K562 (cell line): ENCODE measurements around the gene HBQ1. TPM values are rescaled to one million over a fixed set of nuclear protein-coding genes. Genes with fewer than 3 reads are reported as not detected.

Experiments
- ATAC-seq: fragments of 200-7000 bp; cut with Tn5 transposase; 3 replicates; pipeline ENCODE4 v1.9.1; 2020; ENCODE audit warnings: moderate library complexity
- BruUV-seq: library from RNA; stranded (reverse); fragments of 400-500 nt; replicated peaks from 2 replicates; lab custom pipeline; 2021; lab: Mats Ljungman, UMichigan
- CTCF ChIA-PET: fragments of 300-600 bp; formaldehyde crosslinking; extraction: SDS; loops from one replicate; lab custom pipeline; 2021; ENCODE audit warnings: low intra/inter-chr PET ratio; lab: Yijun Ruan, JAX
- POLR2A ChIA-PET: fragments of 300-600, 350-650 bp; sonication (Branson Sonifier 250); formaldehyde crosslinking; extraction: SDS; loops from one replicate; lab custom pipeline; 2021; ENCODE audit warnings: antibody characterized with exemption, inconsistent platforms; lab: Yijun Ruan, JAX
- DNase-seq, 4 experiments: peaks; one replicate each; pipeline versions ENCODE4 v3.0.0 to v3.0.0-alpha.2; 2011 to 2018; ENCODE audit warnings: low spot score in 3 of 4, mixed read lengths in 3 of 4; ENCODE audit errors: extremely low read depth in 1 of 4
- FAIRE-seq: peaks from 2 replicates; lab custom pipeline; 2011; peaks lifted over from hg19 to GRCh38; lab: Jason Lieb, UNC
- H2AFZ ChIP-seq: 2 replicates; pipeline ENCODE4 v1.6.0; 2011; ENCODE audit warnings: low read depth, low read length, control low read depth, inconsistent platforms
- H3K27ac ChIP-seq: fragments of 200-600 bp; 3 replicates; pipeline ENCODE4 v1.8.0; 2011; ENCODE audit warnings: low read depth, mild to moderate bottlenecking, control low read depth, inconsistent platforms, low read length, moderate library complexity, mixed read lengths; ENCODE audit errors: extremely low read depth
- H3K27me3 ChIP-seq, 2 experiments: fragments of 300-600 bp in 1 of 2; 2 replicates in 1 of 2; 3 replicates in 1 of 2; pipeline versions ENCODE4 v1.6.0 to v1.8.0; 2011; ENCODE audit warnings: inconsistent platforms in 2 of 2, low read length in 2 of 2, mild to moderate bottlenecking in 1 of 2, mixed read lengths in 1 of 2, moderate library complexity in 1 of 2; ENCODE audit not compliant: control insufficient read depth in 2 of 2, insufficient read depth in 2 of 2
- H3K36me3 ChIP-seq: fragments of 300-600 bp; 3 replicates; pipeline ENCODE4 v1.8.0; 2011; ENCODE audit warnings: mild to moderate bottlenecking, low read length, inconsistent platforms; ENCODE audit not compliant: control insufficient read depth, insufficient read depth
- H3K4me1 ChIP-seq, 2 experiments: fragments of 200-600 bp in 1 of 2; replicated peaks in 1 of 2; 2 replicates in 1 of 2; 3 replicates in 1 of 2; pipeline versions ENCODE4 v1.5.1 to v1.8.0; 2011; ENCODE audit warnings: inconsistent platforms in 2 of 2, low read length in 2 of 2, mild to moderate bottlenecking in 1 of 2, mixed read lengths in 1 of 2, moderate library complexity in 1 of 2; ENCODE audit not compliant: control insufficient read depth in 2 of 2, insufficient read depth in 2 of 2
- H3K4me2 ChIP-seq: 2 replicates; pipeline ENCODE4 v1.6.1; 2011; ENCODE audit warnings: low read length, control low read depth, inconsistent platforms, mixed read lengths; ENCODE audit not compliant: insufficient read depth
- H3K4me3 ChIP-seq: fragments of 200-600 bp; sonication (generic), shearing (Covaris generic); 2 replicates; pipeline ENCODE4 v1.5.1; 2016; ENCODE audit warnings: control low read depth, inconsistent platforms
- H3K79me2 ChIP-seq: fragments of 200-600 bp; 3 replicates; pipeline ENCODE4 v1.8.0; 2011; ENCODE audit warnings: low read length, inconsistent platforms; ENCODE audit not compliant: control insufficient read depth, insufficient read depth
- H3K9ac ChIP-seq, 2 experiments: 2 replicates each; pipeline versions ENCODE4 v1.6.0 to v1.6.1; 2011; ENCODE audit warnings: low read depth in 2 of 2, low read length in 2 of 2, control low read depth in 1 of 2, inconsistent platforms in 1 of 2, mild to moderate bottlenecking in 1 of 2, mixed read lengths in 1 of 2; ENCODE audit not compliant: insufficient read depth in 1 of 2
- H3K9me1 ChIP-seq: one replicate; pipeline ENCODE4 v1.6.0; 2011; ENCODE audit warnings: inconsistent platforms, mild to moderate bottlenecking, low read length, moderate library complexity; ENCODE audit not compliant: control insufficient read depth, insufficient read depth
- H3K9me3 ChIP-seq: replicated peaks from 2 replicates; pipeline ENCODE4 v1.5.1; 2011; ENCODE audit warnings: low read depth, low read length, inconsistent platforms; ENCODE audit not compliant: control insufficient read depth, insufficient read depth
- H4K20me1 ChIP-seq: replicated peaks from 2 replicates; pipeline ENCODE4 v1.6.1; 2011; ENCODE audit warnings: low read length, inconsistent platforms, mixed read lengths; ENCODE audit not compliant: control insufficient read depth, insufficient read depth
- CCNT2 ChIP-seq: IDR thresholded peaks from 2 replicates; pipeline ENCODE4 v1.6.1; 2011; ENCODE audit warnings: borderline replicate concordance, low read depth, mild to moderate bottlenecking, moderate library complexity, mixed read lengths, low read length; ENCODE audit not compliant: insufficient read length; ENCODE audit errors: extremely low read depth
- CHD2 ChIP-seq: IDR thresholded peaks from 2 replicates; pipeline ENCODE4 v1.6.1; 2011; ENCODE audit warnings: low read depth, low read length
- CREBBP ChIP-seq: IDR thresholded peaks from one replicate; pipeline ENCODE4 v1.6.1; 2012; ENCODE audit warnings: low read depth, mild to moderate bottlenecking, control low read depth, inconsistent platforms, low read length
- NFIC ChIP-seq: fragments of 450-650 bp; IDR thresholded peaks from 2 replicates; pipeline ENCODE4 v1.6.1; 2017; ENCODE audit warnings: mild to moderate bottlenecking, inconsistent platforms
- NFIX ChIP-seq: fragments of 250-450 bp; sonication (Bioruptor Pico); IDR thresholded peaks from 2 replicates; pipeline ENCODE4 v1.4.0; 2020; ENCODE audit warnings: low read depth, mild to moderate bottlenecking, moderate library complexity
- PURB ChIP-seq: sonication (generic); formaldehyde crosslinking; IDR thresholded peaks from 2 replicates; pipeline ENCODE4 v1.9.0; 2021; ENCODE audit warnings: low read depth, mild to moderate bottlenecking, missing genetic modification reagents
- SIN3A ChIP-seq, 2 experiments: fragments of 150-350 bp in 1 of 2; IDR thresholded peaks; 2 replicates each; pipeline ENCODE4 v1.6.1; 2011 to 2016; ENCODE audit warnings: borderline replicate concordance in 2 of 2, low read depth in 2 of 2, low read length in 2 of 2, mild to moderate bottlenecking in 2 of 2, moderate library complexity in 2 of 2; ENCODE audit not compliant: control insufficient read depth in 1 of 2
- SIRT6 ChIP-seq: IDR thresholded peaks from one replicate; pipeline ENCODE4 v1.6.1; 2012; ENCODE audit warnings: low read depth, mild to moderate bottlenecking, control low read depth, inconsistent platforms, low read length, moderate library complexity
- TSC22D4 ChIP-seq: fragments of 450-650 bp; IDR thresholded peaks from 2 replicates; pipeline ENCODE4 v1.6.1; 2016; ENCODE audit warnings: missing genetic modification characterization, missing biosample characterization, control low read depth
- WGBS: fragments of 100-300 bp; shearing (Covaris generic); methylation state at CpG from one replicate; pipeline ENCODE4 v1.1.6; 2016; ENCODE audit warnings: low coverage, mixed read lengths; ENCODE audit not compliant: insufficient coverage; ENCODE audit errors: missing lambda C conversion rate; 5-methylcytosine and 5-hydroxymethylcytosine counted together
- in situ Hi-C: fragments of 300-500 bp; cut with MboI; formaldehyde crosslinking; loops from 4 replicates; pipeline ENCODE4 v1.15.0; 2018; ENCODE audit warnings: inconsistent platforms, mixed read lengths
- intact Hi-C: fragments of 100-400 bp; cut with micrococcal nuclease; formaldehyde crosslinking; loops from 2 replicates; pipeline ENCODE4 v1.14.2; 2022
- polyA plus RNA-seq, 8 experiments: library from polyadenylated mRNA; depleted of rRNA in 4 of 8; stranded (reverse) in 5 of 8; unstranded in 3 of 8; fragments of >200 nt; fragmentation: Nextera tagmentation in 2 of 8; fragmentation: Illumina TruSeq in 1 of 8; extraction: Ambion mirVana in 2 of 8; extraction: Trizol in 1 of 8; gene quantifications; 2 replicates each; pipeline versions ENCODE4 v1.2.1 to v1.2.3, GENCODE V29; 2011 to 2014; ENCODE audit warnings: inconsistent platforms in 1 of 8, missing spikeins in 1 of 8
- total RNA-seq, 7 experiments: library from RNA; depleted of rRNA in 6 of 7; stranded (reverse); fragments of >200 nt in 6 of 7; fragmentation: Illumina TruSeq in 2 of 7; extraction: Trizol in 2 of 7; gene quantifications; 2 replicates each; pipeline versions ENCODE4 v1.2.1 to v1.2.3, GENCODE V29; 2011 to 2021; ENCODE audit warnings: low replicate concordance in 1 of 7
- TF ChIP-seq, protein P1 (sequence below): sonication (generic); formaldehyde crosslinking; IDR thresholded peaks from 2 replicates; pipeline ENCODE4 v1.8.1; 2023; ENCODE audit warnings: mild to moderate bottlenecking, missing genetic modification reagents
- TF ChIP-seq, protein P2 (sequence below): fragments of 450-650 bp; IDR thresholded peaks from 2 replicates; pipeline ENCODE4 v1.6.1; 2016; ENCODE audit warnings: mild to moderate bottlenecking

Gene HBQ1
- total and polyA plus RNA-seq, 9 of the 15 experiments (the other 6 are each of a cell fraction or from before 2014, with no cell fraction given) = 2.3 to 190 (median 19.8) TPM

DNA sequence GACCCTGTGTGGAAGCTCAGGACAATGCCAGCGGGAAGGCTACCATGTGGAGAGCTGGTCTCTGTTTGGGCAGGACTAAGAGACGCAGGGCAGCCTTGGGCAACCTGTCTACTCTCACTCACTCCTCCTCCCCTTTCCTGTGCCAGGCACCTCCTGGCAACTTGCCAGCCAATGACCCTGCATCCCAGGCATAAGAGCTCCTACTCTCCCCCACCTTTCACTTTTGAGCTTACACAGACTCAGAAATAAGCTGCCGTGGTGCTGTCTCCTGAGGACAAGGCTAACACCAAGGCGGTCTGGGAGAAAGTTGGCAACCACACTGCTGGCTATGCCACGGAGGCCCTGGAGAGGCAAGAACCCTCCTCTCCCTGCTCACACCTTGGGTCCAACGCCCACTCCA, 11.8 kb upstream of the HBQ1 start:
- H4K20me1 ChIP-seq = no peaks in the 10 kb centered on the region
- TF ChIP-seq, protein P1, sequence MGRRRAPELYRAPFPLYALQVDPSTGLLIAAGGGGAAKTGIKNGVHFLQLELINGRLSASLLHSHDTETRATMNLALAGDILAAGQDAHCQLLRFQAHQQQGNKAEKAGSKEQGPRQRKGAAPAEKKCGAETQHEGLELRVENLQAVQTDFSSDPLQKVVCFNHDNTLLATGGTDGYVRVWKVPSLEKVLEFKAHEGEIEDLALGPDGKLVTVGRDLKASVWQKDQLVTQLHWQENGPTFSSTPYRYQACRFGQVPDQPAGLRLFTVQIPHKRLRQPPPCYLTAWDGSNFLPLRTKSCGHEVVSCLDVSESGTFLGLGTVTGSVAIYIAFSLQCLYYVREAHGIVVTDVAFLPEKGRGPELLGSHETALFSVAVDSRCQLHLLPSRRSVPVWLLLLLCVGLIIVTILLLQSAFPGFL (CRISPR knock-in tag) = no peak
- TF ChIP-seq SIN3A (IDR thresholded peaks at IDR 0.05; ENCODE audit: borderline replicate concordance in 2 of 2, control insufficient read depth in 1 of 2, low read depth in 2 of 2, low read length in 2 of 2) (no peak), SIRT6 (no peak), CCNT2 (no peak), CHD2 (no peak), PURB (CRISPR knock-in tag) (no peak), CREBBP (no peak), NFIX (peak; percentile 73), NFIC (peak; percentile 95), TSC22D4 (no peak)
- TF ChIP-seq, protein P2, sequence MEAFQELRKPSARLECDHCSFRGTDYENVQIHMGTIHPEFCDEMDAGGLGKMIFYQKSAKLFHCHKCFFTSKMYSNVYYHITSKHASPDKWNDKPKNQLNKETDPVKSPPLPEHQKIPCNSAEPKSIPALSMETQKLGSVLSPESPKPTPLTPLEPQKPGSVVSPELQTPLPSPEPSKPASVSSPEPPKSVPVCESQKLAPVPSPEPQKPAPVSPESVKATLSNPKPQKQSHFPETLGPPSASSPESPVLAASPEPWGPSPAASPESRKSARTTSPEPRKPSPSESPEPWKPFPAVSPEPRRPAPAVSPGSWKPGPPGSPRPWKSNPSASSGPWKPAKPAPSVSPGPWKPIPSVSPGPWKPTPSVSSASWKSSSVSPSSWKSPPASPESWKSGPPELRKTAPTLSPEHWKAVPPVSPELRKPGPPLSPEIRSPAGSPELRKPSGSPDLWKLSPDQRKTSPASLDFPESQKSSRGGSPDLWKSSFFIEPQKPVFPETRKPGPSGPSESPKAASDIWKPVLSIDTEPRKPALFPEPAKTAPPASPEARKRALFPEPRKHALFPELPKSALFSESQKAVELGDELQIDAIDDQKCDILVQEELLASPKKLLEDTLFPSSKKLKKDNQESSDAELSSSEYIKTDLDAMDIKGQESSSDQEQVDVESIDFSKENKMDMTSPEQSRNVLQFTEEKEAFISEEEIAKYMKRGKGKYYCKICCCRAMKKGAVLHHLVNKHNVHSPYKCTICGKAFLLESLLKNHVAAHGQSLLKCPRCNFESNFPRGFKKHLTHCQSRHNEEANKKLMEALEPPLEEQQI = no peak
- no TSS peak for BruUV-seq
- ChIA-PET POLR2A (interaction anchor here (0.6 to 0.9 kb wide), 4 partner anchors 17 to 512 kb away, joined by 3 to 4 read pairs (median 3); partner anchors contain the start of gene STUB1), CTCF (no interaction called here)
- H3K4me3 ChIP-seq = no peak overlapping the region
- H3K27ac ChIP-seq = no peak overlapping the region
- H3K4me1 ChIP-seq = peaks cover 10 to 63% of the 10 kb centered on the region in 2 experiments; a peak in 4 of 5 replicates
- H3K79me2 ChIP-seq = peaks cover 3% of the 10 kb centered on the region; the same call in 1 of the 3 replicates
- H3K9me1 ChIP-seq = no peaks in the 10 kb centered on the region
- 69% methylated on average over 5 of the region's 6 CpGs for WGBS
- no peak overlapping the region for H3K4me2 ChIP-seq
- H3K27me3 ChIP-seq = no peaks in the 10 kb centered on the region
- no peak for DNase-seq
- in situ Hi-C loops = no loop called here
- no peaks in the 10 kb centered on the region for H3K9me3 ChIP-seq
- no peak for ATAC-seq
- intact Hi-C loops = no loop called here
- FAIRE-seq = no peak
- H3K36me3 ChIP-seq = no peaks in the 10 kb centered on the region
- peak overlapping the region in 1 of 2 experiments; percentile 23; a peak in 2 of 4 replicates for H3K9ac ChIP-seq
- no peak overlapping the region for H2AFZ ChIP-seq
